ENCODE measurements around the gene RNGTT. TPM values are rescaled to one million over a fixed set of nuclear protein-coding genes. Genes with fewer than 3 reads are reported as not detected.
A peak's percentile ranks its signal among the peaks of the same experiment; 100 is the strongest.

Gene RNGTT
- total and polyA plus RNA-seq, 10 of the 15 experiments (the other 5 are each of a cell fraction or from before 2014, with no cell fraction given): 7.7 to 30.4 (median 22.2) TPM

DNA sequence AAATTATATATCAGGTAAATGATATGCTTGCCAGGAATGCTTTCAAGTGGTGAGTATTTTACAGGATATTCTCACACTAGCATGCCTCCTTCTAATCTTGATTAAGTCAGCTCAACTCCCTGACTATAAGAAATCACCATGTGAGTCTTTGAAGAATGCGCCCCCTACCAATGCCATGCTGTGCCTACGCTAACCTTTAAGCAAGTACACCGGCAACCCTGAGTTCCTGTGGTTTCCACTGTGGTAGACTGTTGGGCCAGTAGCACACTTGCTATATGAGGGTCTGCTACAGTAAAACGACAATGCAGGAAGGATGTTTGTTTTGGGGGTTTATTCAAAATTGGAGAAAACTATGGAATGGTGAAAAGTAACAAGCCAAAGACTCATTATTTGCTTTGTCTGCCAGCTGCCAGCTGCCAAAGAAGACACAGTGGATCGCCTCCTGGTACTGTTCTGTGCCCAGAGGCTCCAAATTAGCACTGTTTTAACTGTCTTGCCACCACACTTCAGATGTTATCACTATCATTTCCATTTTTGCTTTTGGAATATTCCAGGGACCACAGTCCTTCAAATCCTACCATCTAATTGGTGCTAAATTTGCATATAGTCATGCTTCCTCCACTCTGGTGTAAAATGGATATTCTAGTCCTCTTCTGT, 333.5 kb downstream of the RNGTT start:
- Histone ChIP-seq H3K27me3 (replicated peaks in 1 of 2; ENCODE audit: control insufficient read depth in 2 of 2, insufficient read depth in 2 of 2, low read length in 1 of 2) (no peaks in the 10 kb centered on the region), H3K4me3 (no peak overlapping the region), H3K9me3 (replicated peaks; ENCODE audit: control insufficient read depth, insufficient read depth, low read length) (no peaks in the 10 kb centered on the region; the same call in 2 of the 3 replicates), H3K27ac (ENCODE audit: control insufficient read depth, insufficient read depth) (no peak overlapping the region; the same call in 1 of the 2 replicates), H3K36me3 (ENCODE audit: control insufficient read depth in 2 of 2, insufficient read depth in 2 of 2, low read length in 1 of 2) (no peaks in the 10 kb centered on the region), H3K4me2 (ENCODE audit: control insufficient read depth, insufficient read depth) (no peak overlapping the region), H4K20me1 (ENCODE audit: control insufficient read depth, insufficient read depth) (no peaks in the 10 kb centered on the region), H3K4me1 (ENCODE audit: control insufficient read depth, insufficient read depth, low read length) (peaks cover 7% of the 10 kb centered on the region; the same call in 1 of the 2 replicates), H3K79me2 (ENCODE audit: control insufficient read depth, insufficient read depth, low read length) (no peaks in the 10 kb centered on the region), H2AFZ (ENCODE audit: control insufficient read depth, low read depth, low read length) (no peak overlapping the region), H3K9ac (ENCODE audit: control insufficient read depth, insufficient read depth, low read length) (no peak overlapping the region)
- ChIA-PET RAD21 (ENCODE audit: unreplicated experiment) (interaction anchor here (0.6 to 4.8 kb wide), 17 partner anchors 10 to 798 kb away, joined by 3 to 58 read pairs (median 4); no protein-coding TSS in a partner anchor), SMC1A (ENCODE audit: uncharacterized antibody, unreplicated experiment) (interaction anchor here (0.8 to 5.2 kb wide), 30 partner anchors 11 to 458 kb away, joined by 3 to 67 read pairs (median 4); no protein-coding TSS in a partner anchor), CTCF (interaction anchor here (0.7 to 2.2 kb wide), 14 partner anchors 9 to 241 kb away, joined by 3 to 33 read pairs (median 4); no protein-coding TSS in a partner anchor), POLR2A (interaction anchor here (0.6 to 3.2 kb wide), 8 partner anchors 9 to 139 kb away, joined by 3 to 25 read pairs (median 4); no protein-coding TSS in a partner anchor)
- intact Hi-C loops (cut with micrococcal nuclease; ENCODE audit: unreplicated experiment) (loop anchor here (10.0 kb wide), 2 partner anchors 465 to 795 kb away; partner anchors contain the start of gene CNR1), in situ Hi-C loops (cut with MboI) (no loop called here)
- peak; percentile 84 for ATAC-seq
- no TSS peak for BruUV-seq (replicated peaks)
- FAIRE-seq: no peak
- 61% methylated on average over 5 of the region's 5 CpGs for WGBS (ENCODE audit: insufficient coverage, insufficient replicate concordance, low lambda C conversion rate, missing lambda C conversion rate)
- DNase-seq (ENCODE audit: low read depth, low spot score): no peak
- TF ChIP-seq YY1 (IDR thresholded peaks at IDR 0.05; ENCODE audit: low read depth, low read length): no peak
- no peak for TF ChIP-seq NR2C2 (IDR thresholded peaks at IDR 0.05; ENCODE audit: borderline replicate concordance, control insufficient read depth, insufficient read length, low read depth)
- no peak for TF ChIP-seq KDM1A (IDR thresholded peaks at IDR 0.05; ENCODE audit: borderline replicate concordance)
- no peak for TF ChIP-seq CHD1 (IDR thresholded peaks at IDR 0.05; ENCODE audit: low read depth, low read length)
- TF ChIP-seq, protein P1, sequence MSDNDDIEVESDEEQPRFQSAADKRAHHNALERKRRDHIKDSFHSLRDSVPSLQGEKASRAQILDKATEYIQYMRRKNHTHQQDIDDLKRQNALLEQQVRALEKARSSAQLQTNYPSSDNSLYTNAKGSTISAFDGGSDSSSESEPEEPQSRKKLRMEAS (IDR thresholded peaks at IDR 0.05; ENCODE audit: low read depth, low read length): no peak
- TF ChIP-seq NFIC (IDR thresholded peaks at IDR 0.05; ENCODE audit: low read depth, low read length): no peak
- no peak for TF ChIP-seq HCFC1 (IDR thresholded peaks at IDR 0.05; ENCODE audit: low read length)
- no peak for TF ChIP-seq TARDBP (IDR thresholded peaks at IDR 0.05; ENCODE audit: borderline replicate concordance)
- no peak for TF ChIP-seq HDAC2 (IDR thresholded peaks at IDR 0.05)
- TF ChIP-seq RUNX3 (IDR thresholded peaks at IDR 0.05; ENCODE audit: low read length): peak; percentile 75
- 0 out of 2 replicates have a peak, but pooled peaks have one; percentile 26 for TF ChIP-seq CBFB (IDR thresholded peaks at IDR 0.05; ENCODE audit: low read depth)
- TF ChIP-seq, protein P2, sequence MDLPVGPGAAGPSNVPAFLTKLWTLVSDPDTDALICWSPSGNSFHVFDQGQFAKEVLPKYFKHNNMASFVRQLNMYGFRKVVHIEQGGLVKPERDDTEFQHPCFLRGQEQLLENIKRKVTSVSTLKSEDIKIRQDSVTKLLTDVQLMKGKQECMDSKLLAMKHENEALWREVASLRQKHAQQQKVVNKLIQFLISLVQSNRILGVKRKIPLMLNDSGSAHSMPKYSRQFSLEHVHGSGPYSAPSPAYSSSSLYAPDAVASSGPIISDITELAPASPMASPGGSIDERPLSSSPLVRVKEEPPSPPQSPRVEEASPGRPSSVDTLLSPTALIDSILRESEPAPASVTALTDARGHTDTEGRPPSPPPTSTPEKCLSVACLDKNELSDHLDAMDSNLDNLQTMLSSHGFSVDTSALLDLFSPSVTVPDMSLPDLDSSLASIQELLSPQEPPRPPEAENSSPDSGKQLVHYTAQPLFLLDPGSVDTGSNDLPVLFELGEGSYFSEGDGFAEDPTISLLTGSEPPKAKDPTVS (IDR thresholded peaks at IDR 0.05; ENCODE audit: low read depth, low read length): no peak
- TF ChIP-seq CREB1 (IDR thresholded peaks at IDR 0.05; ENCODE audit: low read depth): no peak
- peak; percentile 32; the same call in 1 of the 2 replicates for TF ChIP-seq SMC3 (IDR thresholded peaks at IDR 0.05; ENCODE audit: borderline replicate concordance, low read length)
- TF ChIP-seq, protein P3, sequence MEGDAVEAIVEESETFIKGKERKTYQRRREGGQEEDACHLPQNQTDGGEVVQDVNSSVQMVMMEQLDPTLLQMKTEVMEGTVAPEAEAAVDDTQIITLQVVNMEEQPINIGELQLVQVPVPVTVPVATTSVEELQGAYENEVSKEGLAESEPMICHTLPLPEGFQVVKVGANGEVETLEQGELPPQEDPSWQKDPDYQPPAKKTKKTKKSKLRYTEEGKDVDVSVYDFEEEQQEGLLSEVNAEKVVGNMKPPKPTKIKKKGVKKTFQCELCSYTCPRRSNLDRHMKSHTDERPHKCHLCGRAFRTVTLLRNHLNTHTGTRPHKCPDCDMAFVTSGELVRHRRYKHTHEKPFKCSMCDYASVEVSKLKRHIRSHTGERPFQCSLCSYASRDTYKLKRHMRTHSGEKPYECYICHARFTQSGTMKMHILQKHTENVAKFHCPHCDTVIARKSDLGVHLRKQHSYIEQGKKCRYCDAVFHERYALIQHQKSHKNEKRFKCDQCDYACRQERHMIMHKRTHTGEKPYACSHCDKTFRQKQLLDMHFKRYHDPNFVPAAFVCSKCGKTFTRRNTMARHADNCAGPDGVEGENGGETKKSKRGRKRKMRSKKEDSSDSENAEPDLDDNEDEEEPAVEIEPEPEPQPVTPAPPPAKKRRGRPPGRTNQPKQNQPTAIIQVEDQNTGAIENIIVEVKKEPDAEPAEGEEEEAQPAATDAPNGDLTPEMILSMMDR (IDR thresholded peaks at IDR 0.05 in 2 of 3, conservative IDR thresholded peaks at IDR 0.05 in 1 of 3; ENCODE audit: control insufficient read depth in 2 of 3, extremely low read depth in 1 of 3, insufficient read depth in 1 of 3, low read depth in 3 of 3, low read length in 3 of 3): peak; percentile 14 to 28 (median 23); a peak in 3 of 6 replicates
- no peak for TF ChIP-seq HDGF (IDR thresholded peaks at IDR 0.05)
- TF ChIP-seq ZBED1 (IDR thresholded peaks at IDR 0.05; ENCODE audit: borderline replicate concordance): no peak
- no peak for TF ChIP-seq BMI1 (IDR thresholded peaks at IDR 0.05; ENCODE audit: borderline replicate concordance)
- TF ChIP-seq, protein P4, sequence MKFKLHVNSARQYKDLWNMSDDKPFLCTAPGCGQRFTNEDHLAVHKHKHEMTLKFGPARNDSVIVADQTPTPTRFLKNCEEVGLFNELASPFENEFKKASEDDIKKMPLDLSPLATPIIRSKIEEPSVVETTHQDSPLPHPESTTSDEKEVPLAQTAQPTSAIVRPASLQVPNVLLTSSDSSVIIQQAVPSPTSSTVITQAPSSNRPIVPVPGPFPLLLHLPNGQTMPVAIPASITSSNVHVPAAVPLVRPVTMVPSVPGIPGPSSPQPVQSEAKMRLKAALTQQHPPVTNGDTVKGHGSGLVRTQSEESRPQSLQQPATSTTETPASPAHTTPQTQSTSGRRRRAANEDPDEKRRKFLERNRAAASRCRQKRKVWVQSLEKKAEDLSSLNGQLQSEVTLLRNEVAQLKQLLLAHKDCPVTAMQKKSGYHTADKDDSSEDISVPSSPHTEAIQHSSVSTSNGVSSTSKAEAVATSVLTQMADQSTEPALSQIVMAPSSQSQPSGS (IDR thresholded peaks at IDR 0.05; ENCODE audit: low read length): no peak
- no peak for TF ChIP-seq PML (IDR thresholded peaks at IDR 0.05; ENCODE audit: low read length)
